Sigmoid colon (tissue), 7 donors: ENCODE data around the gene SUPT20H. TPM values are rescaled to one million over a fixed set of nuclear protein-coding genes. Genes with fewer than 3 reads are reported as not detected.

Source experiments
- polyA plus RNA-seq, 3 donors: library from polyadenylated mRNA; stranded (reverse); fragments of 200-250 nt; gene quantifications; one replicate each; pipeline ENCODE4 v1.2.3, GENCODE V29; 2013
- total RNA-seq, 4 donors: library from RNA; depleted of rRNA; stranded (reverse); fragments of >200 nt; gene quantifications; one replicate each; pipeline ENCODE4 v1.1.0, GENCODE V29; 2016
- donor health status: healthy with polysubstance abuse.
- donor health status: Bipolar disorder and iron deficiency.
- donor health status: healthy.

Gene SUPT20H
- total and polyA plus RNA-seq, 7 donors: 14.3 to 55.8 (median 41.8) TPM

Other genes with a start within 250 kb of the SUPT20H start
- 1 to 10 TPM; 5.4 to 8.3 (median 7.9) TPM for gene RFXAP, start 240.5 kb downstream of the SUPT20H start, total RNA-seq
- 1 to 10 TPM in 2 of 3 donors, under 1 TPM in 1; 0.60 to 4.1 (median 1.8) TPM for gene RFXAP, start 240.5 kb downstream of the SUPT20H start, polyA plus RNA-seq
- 10 to 100 TPM; 21.7 to 33.3 (median 27.8) TPM for gene SMAD9, start 139.4 kb downstream of the SUPT20H start, total RNA-seq
- gene SMAD9, start 139.4 kb downstream of the SUPT20H start, polyA plus RNA-seq: 1 to 10 TPM; 1.2 to 4.3 (median 2.5) TPM
- gene ALG5, start 60.3 kb downstream of the SUPT20H start, total RNA-seq: 10 to 100 TPM; 21.9 to 36.0 (median 29.6) TPM
- 10 to 100 TPM; 15.0 to 44.9 (median 17.3) TPM for gene ALG5, start 60.3 kb downstream of the SUPT20H start, polyA plus RNA-seq
- gene EXOSC8, start 58.9 kb downstream of the SUPT20H start, total RNA-seq: 10 to 100 TPM; 19.7 to 32.8 (median 27.6) TPM
- gene EXOSC8, start 58.9 kb downstream of the SUPT20H start, polyA plus RNA-seq: 10 to 100 TPM; 19.7 to 40.8 (median 22.2) TPM
- gene CSNK1A1L, start 46.0 kb upstream of the SUPT20H start, total RNA-seq: not detected
- not detected for gene CSNK1A1L, start 46.0 kb upstream of the SUPT20H start, polyA plus RNA-seq